Stromal cell of bone marrow (primary cell): Measurements from ENCODE around the gene UGT1A6.
"Not testable (repeated sequence)": the region's sequence is repeated elsewhere in the genome, so short reads cannot be mapped to it uniquely, and the experiment has no call there.

Source experiments
- DNase-seq: peaks from one replicate; pipeline ENCODE4 v3.0.0-alpha.2; 2012; ENCODE audit warnings: low read depth

The UGT1A6 gene

GRCh38 chr2:233686928-233687327, 5.8 kb upstream of the UGT1A6 start:
- DNase-seq: no peak

GRCh38 chr2:233688341-233688740, 4.3 kb upstream of the UGT1A6 start:
- no peak for DNase-seq

DNA sequence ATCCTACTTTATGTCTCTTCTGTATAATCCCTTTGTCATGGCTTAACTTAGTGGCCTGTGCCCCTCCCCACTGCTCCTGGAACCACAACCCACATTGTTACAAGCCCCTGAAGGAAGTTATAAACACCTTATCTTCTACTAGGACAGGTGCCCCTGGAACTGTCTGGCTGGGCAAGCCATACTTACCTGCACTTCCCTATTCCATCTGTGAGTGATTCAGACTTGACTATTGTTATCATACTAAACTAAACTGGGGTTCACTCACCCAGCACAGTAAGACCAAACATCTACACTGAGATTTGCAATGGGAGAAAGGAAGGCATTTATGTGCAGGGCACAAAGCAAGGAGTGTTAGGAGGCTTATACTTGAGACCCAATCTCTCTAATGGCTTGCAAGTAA, 3.7 kb upstream of the UGT1A6 start:
- DNase-seq: no peak

- no peak for DNase-seq
These were observed 3.2 kb upstream of the UGT1A6 start for GRCh38 chr2:233689501-233689900.

DNA sequence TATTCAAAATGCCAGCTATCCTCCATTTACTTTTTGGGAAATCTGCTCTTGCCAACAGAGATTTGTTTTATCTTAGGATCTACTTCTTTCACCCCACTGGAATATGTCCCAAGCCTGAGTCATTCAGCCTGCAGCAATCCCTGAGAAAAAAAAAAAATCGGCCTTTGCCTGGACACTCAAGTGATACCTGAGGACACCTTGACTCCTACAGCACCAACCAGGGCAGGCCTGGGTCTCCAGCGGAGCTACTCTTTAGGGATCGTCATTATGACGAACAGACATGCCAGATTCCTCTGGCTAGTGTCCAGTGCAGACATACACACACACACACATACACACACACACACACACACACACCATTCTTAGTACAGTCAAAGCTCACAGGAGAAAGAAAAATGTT, 2.2 kb upstream of the UGT1A6 start:
- no peak for DNase-seq

- DNase-seq: no peak
These were observed 952 bp upstream of the UGT1A6 start for GRCh38 chr2:233691443-233692433.

DNA sequence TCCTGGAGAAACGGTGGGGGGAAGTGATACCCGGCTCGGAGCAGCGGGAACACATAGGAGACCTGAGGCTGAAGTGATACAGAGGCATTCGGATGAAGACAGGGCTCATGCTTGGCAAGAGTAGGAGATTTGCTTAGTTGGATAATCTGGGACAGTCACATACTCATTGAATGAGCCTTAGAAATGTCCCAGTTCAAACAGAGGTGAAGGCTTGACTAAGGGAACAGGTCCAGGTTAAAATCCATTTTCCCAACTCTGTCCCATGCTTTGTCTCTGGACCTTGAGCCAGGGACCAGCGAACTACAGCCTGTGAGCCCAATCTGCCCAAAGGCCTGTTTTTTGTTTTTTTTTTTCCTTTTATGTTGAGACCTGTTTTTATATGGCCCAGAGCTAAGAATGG, 1.3 kb downstream of the UGT1A6 start:
- DNase-seq: no peak

GRCh38 chr2:233698740-233699139, 6.0 kb downstream of the UGT1A6 start:
- no peak for DNase-seq

GRCh38 chr2:233699424-233700027, 6.8 kb downstream of the UGT1A6 start:
- no peak for DNase-seq

- DNase-seq: peak; percentile 53
These were observed 7.4 kb downstream of the UGT1A6 start for GRCh38 chr2:233700028-233700635.

DNA sequence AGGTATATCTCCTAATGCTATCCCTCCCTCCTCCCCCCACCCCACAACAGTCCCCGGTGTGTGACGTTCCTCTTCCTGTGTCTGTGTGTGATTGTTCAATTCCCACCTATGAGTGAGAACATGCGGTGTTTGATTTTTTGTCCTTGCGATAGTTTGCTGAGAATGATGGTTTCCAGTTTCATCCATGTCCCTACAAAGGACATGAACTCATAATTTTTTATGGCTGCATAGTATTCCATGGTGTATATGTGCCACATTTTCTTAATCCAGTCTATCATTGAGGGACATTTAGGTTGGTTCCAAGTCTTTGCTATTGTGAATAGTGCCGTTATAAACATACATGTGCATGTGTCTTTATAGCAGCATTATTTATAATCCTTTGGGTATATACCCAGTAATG, 8.2 kb downstream of the UGT1A6 start:
- DNase-seq: not testable (repeated sequence)

- DNase-seq: no peak
These were observed 9.5 kb downstream of the UGT1A6 start for GRCh38 chr2:233702238-233702637.

GRCh38 chr2:233705911-233706506, 13.3 kb downstream of the UGT1A6 start:
- no peak for DNase-seq

DNA sequence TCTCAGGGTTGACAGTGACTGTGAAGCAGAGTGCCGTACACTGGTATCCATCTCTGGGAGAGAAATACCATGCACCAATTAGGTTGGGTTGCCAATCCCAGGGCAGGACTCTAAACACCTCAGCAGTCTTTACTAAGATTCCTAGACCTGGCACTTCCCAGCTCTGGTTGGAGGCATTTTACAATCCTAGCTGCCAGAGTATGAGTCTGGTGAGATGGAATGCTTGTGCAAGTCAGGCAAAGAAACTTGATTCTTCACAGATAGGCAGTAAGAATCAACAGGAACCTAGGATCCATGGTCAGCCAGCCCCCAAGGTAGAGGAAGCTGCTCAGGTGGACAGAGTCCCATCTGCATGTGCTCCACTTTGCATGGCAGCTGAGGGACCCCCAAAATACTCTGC, 14.0 kb downstream of the UGT1A6 start:
- no peak for DNase-seq

GRCh38 chr2:233707940-233708644, 15.4 kb downstream of the UGT1A6 start:
- DNase-seq: no peak

- no peak for DNase-seq
These were observed 16.3 kb downstream of the UGT1A6 start for GRCh38 chr2:233708942-233709341.

- peak; percentile 49 for DNase-seq
These were observed 18.8 kb downstream of the UGT1A6 start for GRCh38 chr2:233711312-233712008.

DNA sequence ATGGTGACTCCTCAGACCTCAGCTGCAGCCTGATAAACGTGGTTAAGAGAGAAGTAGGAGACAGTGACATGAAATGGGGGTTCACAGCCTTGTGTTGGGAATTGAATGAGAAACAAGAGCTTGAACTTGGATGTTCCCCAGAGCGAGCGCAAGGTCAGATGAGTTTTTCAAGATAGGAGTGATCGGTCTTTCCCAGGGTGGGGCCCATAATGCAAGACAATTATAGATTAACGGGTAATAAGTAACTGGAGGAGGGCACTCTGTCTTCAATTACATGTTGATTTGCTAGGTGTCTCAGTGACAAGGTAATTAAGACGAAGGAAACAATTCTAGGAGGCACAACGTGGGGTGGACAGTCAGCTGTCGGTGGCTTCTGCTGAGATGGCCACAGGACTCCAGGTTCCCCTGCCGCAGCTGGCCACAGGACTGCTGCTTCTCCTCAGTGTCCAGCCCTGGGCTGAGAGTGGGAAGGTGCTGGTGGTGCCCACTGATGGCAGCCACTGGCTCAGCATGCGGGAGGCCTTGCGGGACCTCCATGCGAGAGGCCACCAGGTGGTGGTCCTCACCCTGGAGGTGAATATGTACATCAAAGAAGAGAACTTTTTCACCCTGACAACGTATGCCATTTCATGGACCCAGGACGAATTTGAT, 20.0 kb downstream of the UGT1A6 start, which contains the start of gene UGT1A5:
Gene UGT1A5 (plus strand): TSS at position 297 of the 651 bp plus-strand sequence. CDS start 85 bp downstream, at position 382.
- DNase-seq: no peak

DNA sequence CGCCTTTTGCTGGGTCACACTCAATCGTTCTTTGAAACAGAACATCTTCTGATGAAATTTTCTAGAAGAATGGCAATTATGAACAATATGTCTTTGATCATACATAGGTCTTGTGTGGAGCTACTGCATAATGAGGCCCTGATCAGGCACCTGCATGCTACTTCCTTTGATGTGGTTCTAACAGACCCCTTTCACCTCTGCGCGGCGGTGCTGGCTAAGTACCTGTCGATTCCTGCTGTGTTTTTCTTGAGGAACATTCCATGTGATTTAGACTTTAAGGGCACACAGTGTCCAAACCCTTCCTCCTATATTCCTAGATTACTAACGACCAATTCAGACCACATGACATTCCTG, 20.5 kb downstream of the UGT1A6 start:
- DNase-seq: no peak

DNA sequence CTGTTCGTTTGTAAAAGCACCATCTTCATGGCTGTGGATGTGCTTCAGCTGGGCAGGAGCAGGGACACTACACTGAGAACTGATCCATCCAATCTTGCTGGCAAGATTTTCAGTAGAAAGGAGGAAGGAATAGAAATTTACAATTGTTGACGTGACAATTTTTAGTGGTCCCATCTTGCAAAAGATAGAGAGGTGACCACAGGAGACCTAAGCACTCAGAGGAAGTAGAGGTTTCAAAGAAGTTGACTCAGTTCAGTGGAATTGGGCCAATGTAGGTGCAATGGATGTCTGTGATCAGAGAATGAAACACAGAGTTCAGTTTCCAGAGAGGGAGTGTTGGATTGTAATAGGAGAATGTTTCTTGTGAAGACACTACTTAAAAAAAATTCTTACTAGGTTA, 21.4 kb downstream of the UGT1A6 start:
- no peak for DNase-seq

DNA sequence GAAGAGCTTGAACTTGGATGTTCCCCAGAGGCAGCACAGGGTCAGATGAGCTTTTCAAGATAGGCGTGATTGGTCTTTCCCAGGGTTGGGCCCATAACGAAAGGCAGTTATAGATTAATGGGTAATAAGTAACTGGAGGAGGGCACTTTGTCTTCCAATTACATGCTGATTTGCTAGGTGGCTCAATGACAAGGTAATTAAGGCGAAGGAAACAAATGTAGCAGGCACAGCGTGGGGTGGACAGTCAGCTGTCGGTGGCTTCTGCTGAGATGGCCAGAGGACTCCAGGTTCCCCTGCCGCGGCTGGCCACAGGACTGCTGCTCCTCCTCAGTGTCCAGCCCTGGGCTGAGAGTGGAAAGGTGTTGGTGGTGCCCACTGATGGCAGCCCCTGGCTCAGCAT, 25.9 kb downstream of the UGT1A6 start, which contains the start of gene UGT1A4:
Gene UGT1A4 (plus strand): TSS at position 185 of the 400 bp plus-strand sequence. CDS start 85 bp downstream, at position 270.
- DNase-seq: no peak
